Brain pericyte (primary cell): ENCODE data around the gene ITM2A.

Experiments
- DNase-seq: peaks from one replicate; pipeline ENCODE4 v3.0.0-alpha.2; 2012; ENCODE audit warnings: low read depth, low spot score

ITM2A gene

DNA sequence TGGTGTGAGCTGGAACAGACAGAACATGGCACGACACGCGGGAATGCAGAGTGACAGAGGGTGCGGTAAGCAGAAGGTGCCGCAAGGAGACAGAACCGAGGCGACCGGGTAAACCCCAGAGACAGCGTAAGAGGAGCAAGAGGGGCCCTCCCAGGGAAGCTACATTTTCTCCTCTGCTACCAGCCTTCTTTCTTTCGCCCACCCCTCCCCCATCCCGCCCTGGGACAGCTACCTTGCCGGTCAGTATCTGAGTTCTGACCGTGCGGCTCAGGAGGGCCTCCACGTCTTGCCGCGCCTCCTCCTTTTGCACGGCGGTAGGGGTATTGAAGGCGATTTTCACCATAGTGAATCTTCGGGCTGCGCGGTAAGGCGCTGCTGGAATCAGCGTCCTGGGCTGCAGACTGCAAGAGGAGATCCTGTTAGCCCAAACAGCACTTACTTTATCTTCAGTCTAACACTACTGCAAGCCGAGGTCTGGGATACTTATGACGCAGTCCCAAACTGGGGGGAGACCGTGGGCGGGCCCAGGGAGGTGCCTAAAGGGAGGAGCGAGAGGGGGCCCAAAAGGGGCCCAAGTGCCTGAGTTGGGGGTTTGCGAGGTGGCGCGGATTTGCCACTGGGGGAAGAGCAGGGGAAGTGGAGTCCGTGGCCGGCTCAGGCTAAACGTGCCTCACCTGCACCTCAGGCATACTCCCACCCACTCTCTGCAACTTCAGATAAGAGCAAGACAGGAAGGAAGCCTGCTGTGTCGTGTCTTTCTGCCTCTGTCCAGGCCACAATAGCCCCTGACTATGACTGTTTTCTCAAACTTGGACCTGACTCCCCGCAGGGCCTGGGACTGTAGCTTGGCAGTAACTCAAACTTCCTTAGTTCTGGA lies at the start of gene ITM2A:
Gene ITM2A, minus strand, starts transcription at position 462 of the 877 bp plus-strand sequence. Its CDS starts 119 bp downstream, at position 343.
- no peak for DNase-seq

GRCh38 chrX:79415056-79415455 lies 47.9 kb upstream of the ITM2A start:
- no peak for DNase-seq

DNA sequence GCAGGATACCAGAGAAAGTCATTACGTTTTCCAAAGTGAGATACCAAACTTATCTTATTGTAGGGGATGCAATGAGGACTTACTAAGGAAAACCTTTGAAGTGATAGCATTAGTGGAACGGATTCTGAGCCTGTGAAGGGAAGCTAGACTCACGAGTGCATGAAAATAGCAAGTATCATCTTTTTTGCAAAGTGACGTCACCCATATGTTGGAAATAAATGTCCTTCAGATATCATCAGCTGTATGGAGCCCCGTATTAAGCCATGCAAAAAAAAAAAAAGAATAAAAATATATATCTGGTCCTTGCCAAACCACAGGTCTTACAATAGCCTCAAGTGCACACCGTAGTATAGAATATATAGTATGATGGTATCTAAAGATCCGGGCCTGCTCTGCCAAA lies 46.8 kb upstream of the ITM2A start:
- DNase-seq: no peak

DNA sequence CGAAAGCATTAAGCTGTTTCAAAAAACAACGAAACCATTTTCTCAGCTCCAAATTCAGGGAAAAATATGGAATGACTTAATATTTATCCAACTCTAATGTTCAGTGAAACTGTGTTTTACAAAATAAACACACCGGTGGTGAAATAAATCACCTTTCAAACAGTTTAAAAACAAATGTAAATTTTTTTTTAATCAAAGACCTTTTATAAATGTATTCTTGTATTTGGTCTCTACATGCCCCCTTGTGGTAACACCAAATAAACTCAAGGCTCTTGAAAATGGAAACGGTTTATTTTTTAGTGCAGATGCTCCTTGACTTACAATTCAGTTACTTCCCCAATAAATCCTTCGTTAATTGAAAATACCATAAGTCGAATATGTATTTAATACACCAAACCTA lies 45.8 kb upstream of the ITM2A start:
- no peak for DNase-seq

DNA sequence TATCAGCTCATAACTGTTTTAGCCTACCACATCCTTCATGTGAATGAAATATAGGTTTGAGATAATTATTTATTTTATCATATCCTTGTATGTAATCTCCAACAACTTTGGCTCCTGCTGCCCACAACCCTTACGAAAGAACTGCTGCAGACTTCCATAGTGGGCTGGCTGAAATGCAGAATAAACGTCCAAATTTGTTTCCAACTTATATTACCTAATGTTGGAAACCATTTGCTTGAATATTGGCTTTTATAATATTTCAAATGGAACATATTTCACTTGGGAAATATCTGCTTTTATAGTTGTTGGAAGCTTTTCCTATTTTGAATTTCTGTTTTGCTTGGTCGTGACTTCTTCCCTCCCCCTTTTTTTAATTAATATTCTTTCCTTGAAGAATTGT lies 45.0 kb upstream of the ITM2A start:
- DNase-seq: no peak

- no peak for DNase-seq
Observed at GRCh38 chrX:79409657-79410056, 42.5 kb upstream of the ITM2A start.

DNA sequence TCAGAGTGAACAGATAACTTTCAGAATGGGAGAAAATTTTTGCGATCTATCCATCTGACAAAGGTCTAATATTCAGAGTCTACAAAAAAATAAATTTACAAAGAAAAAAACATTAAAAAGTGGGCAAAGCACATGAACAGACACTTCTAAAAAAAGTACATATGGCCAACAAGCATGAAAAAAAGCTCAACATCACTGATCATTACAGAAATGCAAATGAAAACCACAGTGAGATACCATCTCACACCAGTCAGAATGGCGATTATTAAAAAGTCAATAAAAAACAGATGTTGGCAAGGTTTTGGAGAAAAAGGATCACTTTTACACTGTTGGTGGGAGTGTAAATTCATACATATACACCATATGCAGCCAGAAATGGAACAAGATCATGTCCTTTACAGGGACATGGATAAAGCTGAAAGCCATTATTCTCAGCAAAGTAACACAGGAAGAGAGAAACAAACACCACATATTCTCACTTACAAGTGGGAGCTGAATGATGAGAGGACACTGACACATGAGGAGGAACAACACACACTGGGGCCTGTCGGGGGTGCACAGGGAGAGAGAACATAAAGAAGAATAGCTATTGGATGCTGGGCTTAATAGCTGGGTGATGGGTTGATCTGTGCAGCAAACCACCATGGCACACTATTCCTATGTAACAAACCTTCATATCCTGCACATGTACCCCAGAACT lies 41.6 kb upstream of the ITM2A start:
- DNase-seq: no peak

GRCh38 chrX:79400623-79401022 lies 33.5 kb upstream of the ITM2A start:
- no peak for DNase-seq

DNA sequence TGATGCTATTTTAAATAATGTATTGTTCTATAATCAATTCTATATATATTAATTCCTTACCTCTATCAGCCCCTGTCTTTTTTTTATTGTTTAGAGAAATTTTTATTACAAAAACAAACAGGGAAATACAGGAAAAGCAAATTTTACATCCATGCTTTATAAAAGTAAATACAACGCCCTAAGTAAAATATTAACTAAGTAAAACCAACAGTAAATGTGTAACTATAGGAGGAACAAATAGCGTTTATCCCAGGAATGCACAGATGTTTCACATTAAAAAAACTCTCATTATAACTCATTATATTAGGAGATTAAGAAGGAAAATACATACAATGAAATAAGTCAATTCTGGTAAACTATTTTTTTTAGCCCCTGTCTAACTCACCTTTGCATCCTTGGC lies 8.2 kb upstream of the ITM2A start:
- no peak for DNase-seq

- no peak for DNase-seq
Observed at GRCh38 chrX:79371640-79372039, 4.5 kb upstream of the ITM2A start.

DNA sequence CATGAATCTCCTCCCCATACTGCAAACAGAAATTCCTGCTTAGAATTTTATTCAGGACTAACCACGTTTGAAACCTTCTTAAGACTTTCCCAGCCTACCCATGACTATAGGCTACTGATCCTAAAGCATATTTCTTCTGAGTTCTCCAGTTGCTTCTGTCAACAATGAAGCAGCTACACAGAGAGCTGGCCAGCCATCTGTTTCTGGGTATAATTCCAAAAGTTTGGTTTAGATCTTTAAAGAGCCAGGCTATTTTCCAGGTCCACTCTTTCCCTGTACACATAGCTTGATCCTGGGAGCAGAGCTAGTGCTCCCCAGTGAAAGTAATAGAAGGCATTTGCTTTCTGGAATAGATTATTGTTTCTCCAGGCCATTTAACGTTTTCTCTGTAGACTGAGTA lies 4.0 kb upstream of the ITM2A start:
- no peak for DNase-seq

DNA sequence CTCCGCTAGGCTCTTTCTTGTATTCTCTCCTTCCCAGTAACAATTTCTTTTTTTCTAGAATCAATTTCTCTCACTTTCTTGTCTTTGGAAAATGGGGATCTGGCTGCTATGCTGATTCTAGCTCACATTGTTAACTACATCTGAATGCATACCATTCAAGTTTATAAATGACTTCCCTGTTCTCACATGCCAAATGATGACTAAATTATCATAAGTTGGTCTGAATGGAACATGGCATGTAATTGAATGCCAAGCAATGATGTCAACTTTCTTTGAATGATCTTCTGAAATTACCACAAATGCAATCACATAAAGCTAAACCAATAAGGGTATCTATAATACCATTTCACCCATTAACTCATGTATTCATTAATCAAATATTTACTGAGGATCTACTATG lies 2.7 kb upstream of the ITM2A start:
- DNase-seq: no peak

- no peak for DNase-seq
Observed at GRCh38 chrX:79368441-79368840, 1.3 kb upstream of the ITM2A start.

- DNase-seq: no peak
Observed at GRCh38 chrX:79367907-79368306, 773 bp upstream of the ITM2A start.

DNA sequence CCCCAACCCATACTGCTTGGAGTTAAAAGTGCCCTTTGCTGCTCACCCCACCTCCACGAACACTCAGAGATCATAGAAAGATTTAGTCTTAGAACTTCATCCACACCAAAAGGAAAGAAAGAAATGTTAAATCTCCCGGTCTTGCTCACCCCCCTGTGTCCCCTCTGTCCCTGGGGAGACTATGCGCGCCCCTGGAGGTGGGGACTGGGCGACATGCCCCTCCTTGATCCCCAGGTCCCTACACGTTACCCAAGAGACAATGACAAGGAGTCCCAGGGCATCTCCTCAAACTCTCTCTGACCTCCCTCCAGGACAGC lies 620 bp downstream of the ITM2A start:
- DNase-seq: no peak

- DNase-seq: no peak
Observed at GRCh38 chrX:79365591-79365990, 1.5 kb downstream of the ITM2A start.

- no peak for DNase-seq
Observed at GRCh38 chrX:79364306-79364705, 2.8 kb downstream of the ITM2A start.

GRCh38 chrX:79361192-79361870 lies 5.8 kb downstream of the ITM2A start:
- DNase-seq: no peak

GRCh38 chrX:79336869-79337815 lies 30.0 kb downstream of the ITM2A start:
- DNase-seq: no peak

GRCh38 chrX:79330022-79330421 lies 37.1 kb downstream of the ITM2A start:
- no peak for DNase-seq

DNA sequence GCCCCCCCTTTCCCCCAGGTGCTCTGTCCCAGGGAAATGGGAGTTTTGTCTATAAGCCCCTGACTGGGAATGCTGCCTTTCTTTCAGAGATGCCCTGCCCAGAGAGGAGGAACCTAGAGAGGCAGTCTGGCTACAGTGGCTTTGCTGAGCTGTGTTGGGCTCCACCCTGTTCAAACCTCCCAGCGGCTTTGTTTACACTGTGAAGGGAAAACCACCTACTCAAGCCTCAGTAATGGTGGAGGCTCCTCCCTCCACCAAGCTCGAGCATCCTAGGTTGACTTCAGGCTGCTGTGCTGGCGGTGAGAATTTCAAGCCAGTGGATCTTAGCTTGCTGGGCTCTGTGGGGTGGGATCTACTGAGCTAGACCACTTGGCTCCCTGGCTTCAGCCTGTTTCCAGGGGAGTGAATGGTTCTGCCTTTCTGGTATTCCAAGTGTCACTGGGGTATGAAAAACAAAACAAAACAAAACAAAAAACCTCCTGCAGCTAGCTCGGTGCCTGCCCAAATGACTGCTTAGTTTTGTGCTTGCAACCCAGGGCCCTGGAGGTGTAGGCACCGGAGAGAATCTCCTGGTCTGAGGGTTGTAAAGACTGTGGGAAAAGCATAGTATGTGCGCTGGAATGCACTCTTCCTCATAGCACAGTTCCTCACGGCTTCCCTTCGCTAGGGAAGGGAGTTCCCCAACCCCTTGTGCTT lies 41.7 kb downstream of the ITM2A start:
- no peak for DNase-seq
